Measurements from ENCODE around the gene PXDN. TPM values are rescaled to one million over a fixed set of nuclear protein-coding genes. Genes with fewer than 3 reads are reported as not detected.
A peak's percentile ranks its signal among the peaks of the same experiment; 100 is the strongest.

Gene PXDN
- total RNA-seq, 1 donor from 2014 or later: 576 TPM

DNA sequence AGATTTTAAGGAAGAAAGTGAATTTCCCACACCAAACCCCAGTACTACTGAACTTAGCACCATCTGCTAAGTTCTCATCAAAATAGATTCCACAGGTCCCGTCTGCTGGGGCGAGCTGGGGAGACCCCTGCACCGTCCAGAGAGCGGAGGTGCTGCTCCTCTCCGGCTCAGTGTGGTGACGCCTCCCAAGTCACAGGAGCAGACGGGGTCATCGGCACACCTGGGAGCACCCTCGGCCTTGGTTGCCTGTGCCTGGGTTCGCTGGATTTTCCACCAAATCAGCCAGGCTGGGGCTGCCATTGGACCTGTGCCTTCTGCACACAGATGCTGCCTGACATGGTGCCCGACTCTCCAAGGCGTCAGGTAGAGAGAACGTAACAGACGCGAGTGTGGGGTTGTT, 141.3 kb downstream of the PXDN start:
- Mint-ChIP-seq H3K4me1 (ENCODE audit: low read depth) (peaks cover 5% of the 10 kb centered on the region), H3K9me3 (ENCODE audit: low read depth) (no peaks in the 10 kb centered on the region), H3K27me3 (ENCODE audit: low read depth) (peaks cover 8% of the 10 kb centered on the region), H3K4me3 (ENCODE audit: unreplicated experiment) (no peak overlapping the region), H3K36me3 (ENCODE audit: low read depth) (no peaks in the 10 kb centered on the region), H3K27ac (ENCODE audit: unreplicated experiment) (no peak overlapping the region)
- TF ChIP-seq, protein P1, sequence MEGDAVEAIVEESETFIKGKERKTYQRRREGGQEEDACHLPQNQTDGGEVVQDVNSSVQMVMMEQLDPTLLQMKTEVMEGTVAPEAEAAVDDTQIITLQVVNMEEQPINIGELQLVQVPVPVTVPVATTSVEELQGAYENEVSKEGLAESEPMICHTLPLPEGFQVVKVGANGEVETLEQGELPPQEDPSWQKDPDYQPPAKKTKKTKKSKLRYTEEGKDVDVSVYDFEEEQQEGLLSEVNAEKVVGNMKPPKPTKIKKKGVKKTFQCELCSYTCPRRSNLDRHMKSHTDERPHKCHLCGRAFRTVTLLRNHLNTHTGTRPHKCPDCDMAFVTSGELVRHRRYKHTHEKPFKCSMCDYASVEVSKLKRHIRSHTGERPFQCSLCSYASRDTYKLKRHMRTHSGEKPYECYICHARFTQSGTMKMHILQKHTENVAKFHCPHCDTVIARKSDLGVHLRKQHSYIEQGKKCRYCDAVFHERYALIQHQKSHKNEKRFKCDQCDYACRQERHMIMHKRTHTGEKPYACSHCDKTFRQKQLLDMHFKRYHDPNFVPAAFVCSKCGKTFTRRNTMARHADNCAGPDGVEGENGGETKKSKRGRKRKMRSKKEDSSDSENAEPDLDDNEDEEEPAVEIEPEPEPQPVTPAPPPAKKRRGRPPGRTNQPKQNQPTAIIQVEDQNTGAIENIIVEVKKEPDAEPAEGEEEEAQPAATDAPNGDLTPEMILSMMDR (IDR thresholded peaks at IDR 0.05): no peak
- peak; percentile 75 for DNase-seq (ENCODE audit: low spot score)

DNA sequence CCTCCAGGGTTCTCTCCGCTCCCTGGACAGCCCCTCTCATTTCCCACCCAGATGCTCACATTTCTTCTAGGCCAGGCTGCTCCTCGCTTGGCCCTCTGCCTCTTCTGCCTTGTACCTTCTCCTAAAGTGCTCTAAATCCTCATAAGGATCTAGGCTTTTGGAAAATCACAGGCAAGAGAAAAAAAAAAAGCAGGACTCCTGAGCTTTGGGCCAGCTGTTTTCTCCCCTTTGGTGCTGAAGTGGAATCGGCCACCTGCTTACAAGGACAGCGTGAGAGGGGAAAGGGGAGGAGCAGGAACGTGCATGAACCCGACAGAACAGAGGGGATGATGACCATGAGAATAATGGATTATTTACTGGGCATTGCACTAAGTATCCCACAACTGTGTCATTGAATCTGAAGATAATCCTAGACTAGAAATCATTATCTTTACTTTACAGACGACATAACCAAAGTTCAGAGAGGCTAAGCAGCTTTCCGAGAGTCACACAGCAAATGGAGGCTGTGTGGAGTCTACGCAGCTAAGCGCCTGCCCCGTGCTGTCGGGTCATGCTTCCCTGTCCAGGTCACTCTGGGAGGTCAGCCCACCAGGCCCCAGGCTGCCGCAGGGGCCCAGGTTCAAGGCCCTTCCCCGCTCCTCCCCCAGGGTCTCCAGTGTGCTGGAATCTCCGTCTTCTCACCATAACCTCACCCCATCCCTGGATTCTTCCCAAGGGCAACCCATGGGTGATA, 141.9 kb downstream of the PXDN start:
- TF ChIP-seq, protein P1 (IDR thresholded peaks at IDR 0.05): no peak
- Mint-ChIP-seq H3K4me1 (ENCODE audit: low read depth) (peaks cover 5% of the 10 kb centered on the region), H3K27ac (ENCODE audit: unreplicated experiment) (no peak overlapping the region), H3K36me3 (ENCODE audit: low read depth) (no peaks in the 10 kb centered on the region), H3K9me3 (ENCODE audit: low read depth) (no peaks in the 10 kb centered on the region), H3K27me3 (ENCODE audit: low read depth) (peaks cover 8% of the 10 kb centered on the region), H3K4me3 (ENCODE audit: unreplicated experiment) (no peak overlapping the region)
- peak; percentile 62 for DNase-seq (ENCODE audit: low spot score)

DNA sequence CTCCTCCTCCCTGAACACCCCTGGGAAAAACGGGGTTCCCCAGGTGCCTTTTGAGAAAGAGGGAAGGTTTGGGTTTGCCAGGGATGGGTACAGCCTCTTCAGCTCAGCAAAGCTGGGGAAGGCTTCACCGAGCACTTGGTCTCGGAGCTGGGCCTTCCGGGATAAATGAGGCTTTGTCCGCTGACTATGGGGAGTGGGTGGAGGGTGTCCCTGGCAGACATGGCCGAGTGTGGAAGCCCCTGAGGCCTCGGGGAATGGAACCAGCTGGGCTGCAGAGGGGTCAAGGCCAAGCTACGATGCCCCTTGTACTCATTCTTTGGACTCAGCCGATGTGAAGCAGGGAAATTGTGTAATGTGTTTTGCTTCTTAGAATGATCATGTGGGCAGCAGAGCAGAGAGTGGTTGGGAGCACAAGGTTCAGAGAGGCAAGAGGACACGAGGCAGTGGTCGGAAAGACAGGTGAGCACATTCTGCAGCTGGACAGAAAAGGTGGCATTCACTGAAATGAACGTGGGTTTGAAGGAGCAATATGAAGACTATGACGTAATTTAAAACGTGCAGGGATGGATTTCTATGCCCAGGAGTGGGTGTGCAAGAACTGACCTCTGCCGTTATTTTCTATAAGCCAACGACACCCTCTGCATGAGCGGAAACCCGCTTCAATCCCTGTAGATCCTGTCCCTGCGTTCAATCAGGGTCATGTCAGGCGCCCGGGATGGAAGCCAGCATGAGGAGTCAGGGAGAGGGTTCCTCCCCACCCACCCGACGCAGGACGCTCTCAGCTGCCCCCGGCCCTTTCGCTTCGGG, 142.6 kb downstream of the PXDN start:
- Mint-ChIP-seq H3K27me3 (ENCODE audit: low read depth) (peaks cover 4% of the 10 kb centered on the region), H3K4me3 (ENCODE audit: unreplicated experiment) (no peak overlapping the region), H3K36me3 (ENCODE audit: low read depth) (no peaks in the 10 kb centered on the region), H3K4me1 (ENCODE audit: low read depth) (peaks cover 2% of the 10 kb centered on the region), H3K27ac (ENCODE audit: unreplicated experiment) (no peak overlapping the region), H3K9me3 (ENCODE audit: low read depth) (no peaks in the 10 kb centered on the region)
- peak; percentile 41 for DNase-seq (ENCODE audit: low spot score)
- TF ChIP-seq, protein P1 (IDR thresholded peaks at IDR 0.05): no peak

DNA sequence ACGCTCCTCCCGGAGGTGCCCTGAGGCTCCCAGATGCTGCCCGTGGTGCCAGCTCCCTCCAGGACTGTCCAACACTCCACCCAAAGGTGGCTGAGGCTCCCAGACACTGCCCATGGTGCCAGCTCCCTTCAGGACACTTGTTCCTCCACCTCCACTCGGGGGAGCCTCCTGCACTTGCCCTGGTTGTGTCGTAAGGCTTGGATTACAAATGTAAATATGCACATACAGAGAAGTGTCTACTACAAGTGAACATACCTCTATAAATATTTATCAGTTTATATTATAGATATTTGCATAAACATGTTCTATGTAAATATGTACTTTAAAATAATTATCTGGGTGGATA, 143.3 kb downstream of the PXDN start:
- DNase-seq (ENCODE audit: low spot score): no peak
- H3K4me3 Mint-ChIP-seq (ENCODE audit: unreplicated experiment): no peak overlapping the region
- H3K36me3 Mint-ChIP-seq (ENCODE audit: low read depth): no peaks in the 10 kb centered on the region
- no peak overlapping the region for H3K27ac Mint-ChIP-seq (ENCODE audit: unreplicated experiment)
- no peaks in the 10 kb centered on the region for H3K4me1 Mint-ChIP-seq (ENCODE audit: low read depth)
- no peaks in the 10 kb centered on the region for H3K9me3 Mint-ChIP-seq (ENCODE audit: low read depth)
- TF ChIP-seq, protein P1 (IDR thresholded peaks at IDR 0.05): peak; percentile 18
- no peaks in the 10 kb centered on the region for H3K27me3 Mint-ChIP-seq (ENCODE audit: low read depth)

DNA sequence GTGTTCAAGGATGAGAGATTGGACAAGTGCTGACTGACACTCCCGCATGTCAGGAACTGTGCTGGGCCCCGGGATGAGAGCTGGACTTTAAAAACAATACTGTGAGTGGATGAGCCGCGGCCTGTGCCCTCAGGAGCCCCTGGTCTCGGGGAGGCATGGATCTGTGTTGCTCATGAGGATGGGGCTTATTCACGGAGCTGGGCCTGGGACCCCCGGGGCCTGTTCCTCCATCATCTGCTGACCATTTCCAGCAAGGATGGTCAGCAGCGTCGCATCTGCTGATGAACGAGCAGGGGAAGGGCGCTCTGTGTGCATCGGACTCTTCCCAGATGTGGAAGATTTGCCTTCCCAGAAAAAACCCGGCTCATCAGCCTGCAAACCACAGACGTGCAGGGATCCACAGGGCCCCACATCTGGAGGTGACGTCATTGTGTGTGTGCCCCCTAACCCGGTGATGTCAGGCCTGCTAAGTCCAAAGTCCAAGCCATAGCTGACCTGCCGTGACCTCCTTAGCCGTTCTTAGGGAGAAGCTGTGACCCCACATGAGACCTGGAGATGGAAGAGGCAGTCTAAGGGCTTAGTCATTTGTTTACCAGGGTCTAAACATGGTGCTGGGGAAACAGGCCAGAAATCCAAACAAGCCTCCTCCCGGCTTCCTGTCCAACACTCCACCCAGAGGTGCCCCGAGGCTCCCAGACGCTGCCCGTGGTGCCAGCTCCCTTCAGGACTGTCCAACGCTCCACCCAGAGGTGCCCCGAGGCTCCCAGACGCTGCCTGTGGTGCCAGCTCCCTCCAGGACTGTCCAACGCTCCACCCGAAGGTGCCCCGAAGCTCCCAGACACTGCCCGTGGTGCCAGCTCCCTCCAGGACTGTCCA, 143.9 kb downstream of the PXDN start:
- Mint-ChIP-seq H3K27ac (ENCODE audit: unreplicated experiment) (no peak overlapping the region), H3K4me3 (ENCODE audit: unreplicated experiment) (no peak overlapping the region)

More for the DNA sequence above, 143.9 kb downstream of the PXDN start:
- H3K9me3 Mint-ChIP-seq (ENCODE audit: low read depth): no peaks in the 10 kb centered on the region
- TF ChIP-seq, protein P1 (IDR thresholded peaks at IDR 0.05): no peak
- no peaks in the 10 kb centered on the region for H3K4me1 Mint-ChIP-seq (ENCODE audit: low read depth)
- H3K27me3 Mint-ChIP-seq (ENCODE audit: low read depth): no peaks in the 10 kb centered on the region
- H3K36me3 Mint-ChIP-seq (ENCODE audit: low read depth): no peaks in the 10 kb centered on the region
- DNase-seq (ENCODE audit: low spot score): peak; percentile 68

Data from chondrocyte (in vitro differentiated cells).